ENCODE results near the gene FBXW2. TPM values are rescaled to one million over a fixed set of nuclear protein-coding genes. Genes with fewer than 3 reads are reported as not detected.

FBXW2 gene
- total RNA-seq, 4 donors from 2014 or later: 23.3 to 52.1 (median 40.0) TPM

DNA sequence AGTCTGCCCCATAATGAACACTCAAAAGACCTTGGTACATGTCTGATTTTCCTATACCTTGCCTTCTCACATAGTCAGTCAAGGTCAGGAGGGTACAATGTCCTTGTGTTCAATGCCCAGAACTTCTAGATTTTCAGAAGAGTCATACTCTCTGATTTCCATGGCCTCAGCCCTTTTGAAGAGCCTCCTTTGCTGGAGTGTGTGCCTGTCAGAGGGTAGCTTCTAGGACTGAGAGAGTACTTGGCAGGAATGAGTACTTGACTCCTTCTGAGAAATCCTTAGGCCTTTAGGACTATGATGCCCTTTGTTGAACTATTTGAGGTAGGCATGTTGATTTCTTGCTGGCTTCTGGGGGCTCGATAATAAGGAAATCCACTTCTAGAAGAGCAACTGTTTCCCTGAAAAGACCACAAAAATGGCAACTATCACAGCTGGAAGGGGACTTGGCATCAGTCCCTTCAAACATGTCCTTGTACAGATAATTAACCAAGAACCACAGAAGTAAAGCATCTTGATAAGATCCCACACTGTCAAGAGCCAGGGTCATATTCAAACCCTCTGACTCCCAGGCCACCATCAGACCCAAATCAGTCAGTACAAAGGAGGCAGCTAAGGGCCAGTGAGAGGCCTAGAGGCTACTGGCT lies 68.3 kb downstream of the FBXW2 start:
- no peaks in the 10 kb centered on the region for H3K36me3 ChIP-seq
- TF ChIP-seq, protein P1, sequence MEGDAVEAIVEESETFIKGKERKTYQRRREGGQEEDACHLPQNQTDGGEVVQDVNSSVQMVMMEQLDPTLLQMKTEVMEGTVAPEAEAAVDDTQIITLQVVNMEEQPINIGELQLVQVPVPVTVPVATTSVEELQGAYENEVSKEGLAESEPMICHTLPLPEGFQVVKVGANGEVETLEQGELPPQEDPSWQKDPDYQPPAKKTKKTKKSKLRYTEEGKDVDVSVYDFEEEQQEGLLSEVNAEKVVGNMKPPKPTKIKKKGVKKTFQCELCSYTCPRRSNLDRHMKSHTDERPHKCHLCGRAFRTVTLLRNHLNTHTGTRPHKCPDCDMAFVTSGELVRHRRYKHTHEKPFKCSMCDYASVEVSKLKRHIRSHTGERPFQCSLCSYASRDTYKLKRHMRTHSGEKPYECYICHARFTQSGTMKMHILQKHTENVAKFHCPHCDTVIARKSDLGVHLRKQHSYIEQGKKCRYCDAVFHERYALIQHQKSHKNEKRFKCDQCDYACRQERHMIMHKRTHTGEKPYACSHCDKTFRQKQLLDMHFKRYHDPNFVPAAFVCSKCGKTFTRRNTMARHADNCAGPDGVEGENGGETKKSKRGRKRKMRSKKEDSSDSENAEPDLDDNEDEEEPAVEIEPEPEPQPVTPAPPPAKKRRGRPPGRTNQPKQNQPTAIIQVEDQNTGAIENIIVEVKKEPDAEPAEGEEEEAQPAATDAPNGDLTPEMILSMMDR (IDR thresholded peaks at IDR 0.05): no peak
- TF ChIP-seq POLR2A (IDR thresholded peaks at IDR 0.05): no peak
- no peaks in the 10 kb centered on the region for H3K4me1 ChIP-seq
- in situ Hi-C loops (cut with MboI; ENCODE audit: low pct_ligation_motif_present in 1 of 4, low pct_unique_long_range_greater_than_20kb in 1 of 4, low sequenced_read_pairs in 3 of 4) (no loop called here), intact Hi-C loops (cut with DNase I; ENCODE audit: low total_unique reads) (no loop called here)
- H3K4me3 ChIP-seq: no peak overlapping the region
- H3K9me3 ChIP-seq: no peaks in the 10 kb centered on the region
- DNase-seq: no peak
- no peaks in the 10 kb centered on the region for H3K27me3 ChIP-seq
- 82% methylated on average over 1 of the region's 1 CpG; no CpG with 5 or more reads in 1 of the 2 donors for WGBS, 2 donors (ENCODE audit: low coverage in 1 of 2)
- no peak overlapping the region for H3K27ac ChIP-seq

DNA sequence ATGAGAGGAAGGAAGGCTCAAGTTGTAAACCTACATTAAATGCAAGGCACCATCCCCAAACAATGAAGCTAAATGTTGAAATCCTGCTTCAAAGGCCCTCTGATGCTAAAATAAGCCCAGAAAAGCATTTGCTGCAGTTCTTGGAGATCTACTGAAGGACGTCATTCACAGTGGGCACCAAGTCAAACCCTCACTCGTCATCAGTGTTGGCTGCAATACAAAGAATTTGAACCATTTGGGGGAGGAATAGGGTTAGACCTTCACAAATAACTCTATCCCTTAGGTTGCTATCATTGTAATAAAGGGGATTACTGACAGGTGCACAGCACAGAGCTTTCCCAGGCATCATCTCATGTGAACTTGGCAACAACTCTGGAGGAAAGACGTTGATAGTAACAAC lies 69.7 kb downstream of the FBXW2 start:
- H3K4me3 ChIP-seq: no peak overlapping the region
- H3K4me1 ChIP-seq: no peaks in the 10 kb centered on the region
- no peaks in the 10 kb centered on the region for H3K27me3 ChIP-seq
- no peak for TF ChIP-seq EP300 (IDR thresholded peaks at IDR 0.05; ENCODE audit: low read depth)
- TF ChIP-seq POLR2AphosphoS5 (IDR thresholded peaks at IDR 0.05): no peak
- TF ChIP-seq POLR2A (IDR thresholded peaks at IDR 0.05): no peak
- TF ChIP-seq, protein P1 (IDR thresholded peaks at IDR 0.05): no peak
- in situ Hi-C loops (cut with MboI; ENCODE audit: low pct_ligation_motif_present in 1 of 4, low pct_unique_long_range_greater_than_20kb in 1 of 4, low sequenced_read_pairs in 3 of 4): no loop called here
- intact Hi-C loops (cut with DNase I; ENCODE audit: low total_unique reads): no loop called here
- no peak for DNase-seq
- WGBS, 2 donors (ENCODE audit: low coverage in 1 of 2): 67 to 79% methylated on average over 1 to 3 of the region's 3 CpGs
- no peaks in the 10 kb centered on the region for H3K36me3 ChIP-seq
- H3K9me3 ChIP-seq: no peaks in the 10 kb centered on the region
- no peak overlapping the region for H3K27ac ChIP-seq

DNA sequence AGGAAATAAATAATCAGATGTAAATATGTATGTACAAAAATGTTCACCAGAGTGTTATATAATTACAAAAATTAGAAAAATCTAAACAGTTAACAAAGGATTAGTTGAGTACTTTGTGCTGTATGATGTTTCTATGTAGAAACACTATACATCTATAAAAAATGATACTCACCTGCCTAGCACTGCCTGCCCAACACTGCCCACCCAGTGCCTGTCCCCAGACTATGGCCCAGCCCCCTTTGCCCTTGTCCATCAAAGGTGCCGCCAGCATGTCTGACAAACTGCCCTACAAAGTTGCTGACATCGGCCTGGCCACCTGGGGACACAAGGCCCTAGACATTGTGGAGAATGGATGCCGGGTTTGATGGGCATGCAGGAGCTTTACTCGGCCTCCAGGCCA lies 72.8 kb downstream of the FBXW2 start:
- Histone ChIP-seq H3K4me3 (no peak overlapping the region), H3K36me3 (no peaks in the 10 kb centered on the region), H3K4me1 (peaks cover 0 to 3% (median under 1%) of the 10 kb centered on the region in 4 donors), H3K9me3 (no peaks in the 10 kb centered on the region), H3K27ac (no peak overlapping the region), H3K27me3 (no peaks in the 10 kb centered on the region)
- in situ Hi-C loops (cut with MboI; ENCODE audit: low pct_ligation_motif_present in 1 of 4, low pct_unique_long_range_greater_than_20kb in 1 of 4, low sequenced_read_pairs in 3 of 4): no loop called here
- TF ChIP-seq POLR2A (IDR thresholded peaks at IDR 0.05) (no peak), POLR2AphosphoS5 (IDR thresholded peaks at IDR 0.05) (no peak), EP300 (IDR thresholded peaks at IDR 0.05; ENCODE audit: low read depth) (no peak)
- TF ChIP-seq, protein P1 (IDR thresholded peaks at IDR 0.05): no peak
- DNase-seq: no peak
- WGBS, 2 donors (ENCODE audit: low coverage in 1 of 2): 86% methylated on average over 3 of the region's 4 CpGs; no CpG with 5 or more reads in 1 of the 2 donors
- intact Hi-C loops (cut with DNase I; ENCODE audit: low total_unique reads): no loop called here

DNA sequence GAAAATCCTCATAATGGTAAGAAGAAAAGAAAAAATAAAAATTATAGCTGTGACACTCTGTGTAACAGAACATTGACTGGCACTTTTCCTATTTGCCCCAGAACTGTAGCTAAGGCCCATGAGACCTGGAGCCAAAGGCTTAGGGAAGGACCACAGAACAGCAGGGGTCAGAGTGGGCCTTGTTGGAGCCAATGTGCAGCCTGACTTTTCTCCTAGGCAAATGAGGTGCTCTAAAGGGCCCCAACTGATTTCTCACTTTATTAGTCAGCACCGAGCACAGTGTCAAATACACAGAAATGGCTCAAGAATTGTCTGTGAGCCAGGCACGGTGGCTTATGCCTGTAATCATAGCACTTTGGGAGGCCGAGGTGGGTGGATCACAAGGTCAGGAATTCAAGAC lies 74.9 kb downstream of the FBXW2 start:
- H3K4me3 ChIP-seq: no peak overlapping the region
- in situ Hi-C loops (cut with MboI; ENCODE audit: low pct_ligation_motif_present in 1 of 4, low pct_unique_long_range_greater_than_20kb in 1 of 4, low sequenced_read_pairs in 3 of 4): no loop called here
- WGBS, 2 donors (ENCODE audit: low coverage in 1 of 2): 63% methylated on average over 3 of the region's 3 CpGs; no CpG with 5 or more reads in 1 of the 2 donors

More for the DNA sequence above, 74.9 kb downstream of the FBXW2 start:
- no peak overlapping the region for H3K27ac ChIP-seq
- DNase-seq: no peak
- no peaks in the 10 kb centered on the region for H3K27me3 ChIP-seq
- H3K4me1 ChIP-seq: peaks cover 5 to 14% (median 7%) of the 10 kb centered on the region in 4 donors
- no peaks in the 10 kb centered on the region for H3K36me3 ChIP-seq
- TF ChIP-seq, protein P1 (IDR thresholded peaks at IDR 0.05): no peak
- TF ChIP-seq POLR2A (IDR thresholded peaks at IDR 0.05) (no peak), EP300 (IDR thresholded peaks at IDR 0.05; ENCODE audit: low read depth) (no peak), POLR2AphosphoS5 (IDR thresholded peaks at IDR 0.05) (no peak)
- intact Hi-C loops (cut with DNase I; ENCODE audit: low total_unique reads): no loop called here
- H3K9me3 ChIP-seq: no peaks in the 10 kb centered on the region

Measured in transverse colon (tissue), 4 donors.